GM21447 (cell line): ENCODE measurements around the gene ZNF33B.
"Not testable (repeated sequence)": the region's sequence is repeated elsewhere in the genome, so short reads cannot be mapped to it uniquely, and the experiment has no call there.

ENCODE experiments used
- ATAC-seq: cut with Tn5 transposase; IDR thresholded peaks from one replicate; pipeline ENCODE4 v1.9.1; 2021; ENCODE audit not compliant: unreplicated experiment

ZNF33B gene

DNA sequence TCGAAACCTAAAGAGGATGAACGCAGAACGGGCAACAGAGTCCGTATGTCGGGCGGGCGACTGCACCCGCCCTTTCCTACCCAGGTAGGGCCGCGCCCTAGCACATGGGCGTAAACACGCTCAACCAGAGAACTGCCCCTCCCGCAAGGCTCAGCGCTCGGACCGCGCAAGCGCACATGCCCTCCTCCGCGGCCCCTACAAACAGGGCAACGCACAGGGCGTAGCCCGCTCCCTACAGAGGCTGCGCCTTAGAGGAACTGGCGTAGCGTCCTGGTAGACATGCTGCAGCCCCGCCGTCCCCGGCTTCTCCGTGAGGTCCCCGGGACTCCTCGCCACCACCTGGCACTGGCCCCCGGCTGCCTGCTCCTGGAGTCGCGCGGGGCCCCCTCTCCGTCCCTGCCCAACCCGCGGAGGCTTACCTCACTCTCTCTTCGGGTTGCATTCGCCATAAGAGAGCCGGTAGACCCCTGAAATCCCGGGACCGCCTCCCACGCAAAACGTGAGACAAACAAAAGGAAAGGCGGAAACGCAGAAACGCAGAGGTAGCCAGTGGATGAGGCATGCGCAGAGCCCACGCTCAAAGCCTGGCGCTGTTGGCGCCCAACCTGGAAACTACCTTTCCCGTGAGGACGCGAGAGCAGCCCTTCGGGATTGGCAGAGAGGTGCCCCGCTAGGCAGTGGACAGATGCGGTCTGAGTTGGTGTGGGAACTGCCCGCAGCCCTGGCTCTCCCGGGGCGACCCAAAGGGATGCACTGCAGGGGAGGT is at the start of gene ZNF33B:
ZNF33B (minus strand) TSS at position 516 of the 766 bp plus-strand sequence. CDS start 1,642 bp downstream, outside the sequence.
- ATAC-seq = peak; percentile 88

GRCh38 chr10:42684517-42684916 is 46.1 kb upstream of the ZNF33B start:
- no peak for ATAC-seq

- no peak for ATAC-seq
These were observed 41.9 kb upstream of the ZNF33B start for GRCh38 chr10:42680267-42680666.

DNA sequence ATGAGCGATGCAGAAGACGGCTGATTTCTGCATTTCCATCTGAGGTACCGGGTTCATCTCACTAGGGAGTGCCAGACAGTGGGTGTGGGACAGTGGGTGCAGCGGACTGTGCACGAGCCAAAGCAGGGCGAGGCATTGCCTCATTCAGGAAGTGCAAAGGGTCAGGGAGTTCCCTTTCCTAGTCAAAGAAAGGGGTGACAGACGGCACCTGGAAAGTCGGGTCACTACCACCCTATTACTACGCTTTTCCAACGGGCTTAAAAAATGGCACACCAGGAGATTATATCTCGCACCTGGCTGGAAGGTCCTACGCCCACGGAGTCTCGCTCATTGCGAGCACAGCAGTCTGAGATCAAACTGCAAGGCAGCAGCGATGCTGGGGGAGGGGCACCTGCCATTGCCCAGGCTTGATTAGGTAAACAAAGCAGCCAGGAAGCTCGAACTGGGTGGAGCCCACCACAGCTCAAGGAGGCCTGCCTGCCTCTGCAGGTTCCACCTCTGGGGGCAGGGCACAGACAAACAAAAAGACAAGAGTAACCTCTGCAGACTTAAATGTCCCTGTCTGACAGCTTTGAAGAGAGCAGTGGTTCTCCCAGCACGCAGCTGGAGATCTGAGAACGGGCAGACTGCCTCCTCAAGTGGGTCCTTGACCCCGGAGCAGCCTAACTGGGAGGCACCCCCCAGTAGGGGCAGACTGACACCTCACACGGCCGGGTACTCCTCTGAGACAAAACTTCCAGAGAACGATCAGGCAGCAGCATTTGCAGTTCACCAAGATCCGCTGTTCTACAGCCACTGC is 27.0 kb upstream of the ZNF33B start:
- ATAC-seq = not testable (repeated sequence)

DNA sequence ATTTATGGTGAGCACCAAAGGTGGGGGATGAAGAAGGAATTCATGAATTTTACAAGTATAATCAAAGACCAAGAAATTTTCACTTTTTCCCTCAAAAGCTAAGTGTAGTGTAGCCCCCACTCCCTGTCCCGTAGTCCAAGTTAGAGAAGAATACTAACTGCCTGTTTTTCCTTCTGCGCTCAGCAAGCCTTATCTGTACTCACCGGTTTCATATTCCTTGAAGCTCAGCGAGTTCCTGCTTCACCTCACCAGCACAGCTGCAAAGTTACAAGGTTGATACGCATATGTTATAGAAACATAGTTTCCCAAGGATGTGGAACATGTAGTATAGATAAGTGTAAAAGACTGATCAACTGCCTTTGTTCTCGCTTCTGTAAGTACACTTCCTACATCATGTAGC is 16.0 kb upstream of the ZNF33B start:
- no peak for ATAC-seq

GRCh38 chr10:42652858-42653257 is 14.5 kb upstream of the ZNF33B start:
- ATAC-seq = no peak

DNA sequence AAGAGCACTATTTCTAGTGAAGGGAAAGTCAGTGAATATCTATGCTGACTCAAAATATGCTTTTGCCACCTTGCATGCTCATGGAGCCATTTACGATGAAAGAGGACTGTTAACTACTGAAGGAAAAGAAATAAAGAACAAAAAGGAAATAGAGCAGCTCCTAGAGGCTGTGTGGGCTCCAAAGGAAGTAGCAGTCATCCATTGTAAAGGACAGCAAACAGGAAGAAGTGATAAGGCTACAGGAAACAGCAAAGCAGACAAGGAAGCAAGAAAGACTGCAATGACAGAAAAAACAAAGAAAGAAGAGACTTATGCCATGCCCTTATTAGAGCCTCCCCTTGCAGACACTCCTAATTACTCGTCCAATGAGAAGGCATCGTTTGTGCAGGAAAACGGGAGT is 12.0 kb upstream of the ZNF33B start:
- ATAC-seq = no peak

GRCh38 chr10:42648512-42648911 is 10.1 kb upstream of the ZNF33B start:
- no peak for ATAC-seq

DNA sequence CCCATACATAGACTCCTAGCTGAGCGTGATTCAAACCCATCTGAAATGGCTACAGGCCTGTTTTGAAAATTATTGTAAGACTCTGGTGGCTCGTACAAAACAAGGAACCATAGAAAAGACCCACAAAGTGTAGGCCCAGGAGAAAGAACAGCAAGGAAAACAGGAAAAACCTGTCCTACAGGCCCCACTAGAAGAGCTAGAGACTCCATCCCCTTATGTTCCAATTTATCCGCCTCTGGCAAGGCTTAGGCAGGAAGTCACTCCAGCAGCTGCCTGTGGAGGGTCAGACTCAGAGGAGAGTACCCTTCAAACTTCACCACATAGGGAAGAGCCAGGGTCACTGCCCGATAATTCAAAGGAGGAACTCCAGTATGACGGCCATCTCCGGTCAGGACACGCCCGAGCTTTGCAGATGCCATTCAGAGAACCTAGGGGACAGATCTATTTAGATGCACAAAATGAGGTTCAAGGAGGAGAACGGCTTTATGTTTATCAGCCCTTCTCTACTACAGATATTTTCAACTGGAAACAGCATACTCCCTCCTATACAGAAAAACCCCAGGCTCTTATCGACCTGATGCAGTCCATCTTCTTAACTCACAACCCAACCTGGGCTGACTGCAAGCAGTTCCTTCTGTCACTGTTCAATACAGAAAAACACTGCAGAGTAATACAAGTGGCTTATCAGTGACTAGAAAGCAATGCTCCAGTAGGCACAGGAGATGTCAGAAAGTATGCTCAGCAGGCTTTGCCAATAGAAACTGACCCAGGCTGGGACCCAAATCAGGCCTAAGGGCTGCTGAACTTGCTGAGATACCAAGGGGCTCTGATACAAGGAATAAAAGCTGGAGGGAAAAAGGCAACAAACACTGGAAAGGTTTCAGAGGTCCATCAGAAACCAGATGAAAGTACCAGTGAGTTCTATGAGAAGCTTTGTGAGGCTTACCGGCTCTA is 8.6 kb upstream of the ZNF33B start:
- ATAC-seq = no peak

- ATAC-seq = no peak
These were observed 7.8 kb upstream of the ZNF33B start for GRCh38 chr10:42646214-42646613.

DNA sequence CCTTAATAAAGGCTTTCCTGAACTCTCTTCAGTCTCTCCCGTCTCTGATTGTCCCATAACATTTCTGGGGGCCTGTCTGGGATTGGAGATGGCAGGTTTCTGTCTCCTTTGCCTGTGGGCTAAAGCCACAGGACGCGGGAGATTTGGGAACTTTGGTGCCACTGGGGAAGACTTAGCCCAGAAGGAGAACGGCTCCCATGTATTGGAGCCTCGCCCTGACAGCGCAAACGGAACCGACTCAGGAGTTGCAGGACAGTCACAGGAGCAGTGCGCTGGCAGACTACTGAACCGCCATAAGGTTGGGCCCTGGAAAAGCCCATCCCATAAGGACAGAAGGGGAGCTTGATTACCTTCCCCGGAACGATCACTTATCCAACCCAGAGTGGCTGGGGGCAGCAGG is 7.1 kb upstream of the ZNF33B start:
- no peak for ATAC-seq

DNA sequence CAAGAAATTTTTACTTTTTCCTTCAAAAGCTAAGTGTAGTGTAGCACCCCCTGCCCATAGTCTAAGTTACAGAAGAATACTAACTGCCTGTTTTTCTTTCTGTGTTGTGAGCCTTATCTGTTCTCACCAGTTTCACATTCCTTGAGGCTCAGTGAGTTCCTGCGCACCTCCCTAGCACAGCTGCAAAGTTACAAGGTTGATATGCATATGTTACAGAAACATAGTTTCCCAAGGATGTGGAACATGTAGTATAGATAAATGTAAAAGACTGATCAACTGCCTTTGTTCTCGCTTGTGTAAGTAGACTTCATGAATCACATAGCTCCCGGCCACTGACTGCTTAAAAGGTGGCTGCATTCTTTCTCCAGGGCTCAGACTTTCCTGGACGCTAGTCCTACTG is 6.7 kb upstream of the ZNF33B start:
- ATAC-seq = no peak

GRCh38 chr10:42640610-42641229 is 2.4 kb upstream of the ZNF33B start:
- no peak for ATAC-seq

DNA sequence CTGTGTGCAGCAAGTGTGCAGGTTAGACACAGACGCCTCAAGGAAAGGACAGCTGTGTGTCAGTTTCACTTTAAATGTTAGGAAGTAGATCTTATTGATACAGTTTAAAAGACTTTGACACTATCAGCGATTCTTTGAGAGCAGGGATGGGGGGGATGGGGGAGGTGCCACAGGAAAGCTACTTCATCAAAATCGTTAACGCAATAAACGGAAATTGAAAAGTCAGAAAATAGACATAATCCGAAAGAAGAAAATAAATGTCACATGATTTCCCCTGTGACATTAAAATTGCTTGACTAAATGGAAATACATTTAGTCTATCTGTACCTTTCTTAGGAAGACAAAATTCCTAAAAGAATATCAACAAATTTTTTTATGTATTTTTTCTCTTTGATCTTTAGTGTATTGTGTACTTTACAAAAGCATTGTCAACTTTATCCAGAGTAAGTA is 476 bp upstream of the ZNF33B start:
- ATAC-seq = no peak

DNA sequence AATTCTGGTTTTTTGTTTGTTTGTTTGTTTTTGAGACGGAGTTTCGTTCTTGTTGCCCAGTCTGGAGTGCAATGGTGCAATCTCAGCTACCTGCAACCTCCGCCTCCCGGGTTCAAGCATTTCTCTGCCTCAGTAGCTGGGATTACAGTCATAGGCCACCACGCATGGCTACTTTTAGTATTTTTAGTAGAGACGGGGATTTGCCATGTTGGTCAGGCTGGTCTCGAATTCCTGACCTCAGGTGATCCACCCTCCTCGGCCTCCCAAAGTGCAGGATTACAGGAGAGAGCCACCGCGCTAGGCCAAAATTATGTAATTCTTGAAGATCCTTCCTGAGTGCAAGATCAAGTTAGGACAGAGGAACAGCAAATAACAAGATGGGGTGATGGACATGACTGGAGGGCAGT is 719 bp downstream of the ZNF33B start:
- no peak for ATAC-seq

- ATAC-seq = no peak
These were observed 1.2 kb downstream of the ZNF33B start for GRCh38 chr10:42637142-42637541.

- no peak for ATAC-seq
These were observed 3.3 kb downstream of the ZNF33B start for GRCh38 chr10:42635098-42635497.

DNA sequence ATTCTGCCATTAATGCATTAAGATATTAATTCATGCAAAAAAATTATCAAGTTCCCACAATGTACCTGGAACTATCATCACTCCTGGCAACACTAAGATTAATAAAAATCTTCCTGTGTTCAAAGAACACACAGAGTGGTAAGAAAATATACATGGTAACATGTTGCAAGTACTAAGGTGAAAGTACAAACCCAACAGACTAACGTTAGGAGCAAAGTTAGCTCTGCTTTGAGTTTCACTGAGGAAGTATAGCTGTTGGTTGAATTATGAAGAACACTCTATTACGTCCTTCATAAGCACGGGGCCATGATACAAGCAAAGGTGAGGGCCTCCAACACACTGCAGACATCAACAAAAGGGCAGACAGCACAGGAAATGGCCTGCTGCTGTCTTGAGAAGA is 5.8 kb downstream of the ZNF33B start:
- no peak for ATAC-seq

DNA sequence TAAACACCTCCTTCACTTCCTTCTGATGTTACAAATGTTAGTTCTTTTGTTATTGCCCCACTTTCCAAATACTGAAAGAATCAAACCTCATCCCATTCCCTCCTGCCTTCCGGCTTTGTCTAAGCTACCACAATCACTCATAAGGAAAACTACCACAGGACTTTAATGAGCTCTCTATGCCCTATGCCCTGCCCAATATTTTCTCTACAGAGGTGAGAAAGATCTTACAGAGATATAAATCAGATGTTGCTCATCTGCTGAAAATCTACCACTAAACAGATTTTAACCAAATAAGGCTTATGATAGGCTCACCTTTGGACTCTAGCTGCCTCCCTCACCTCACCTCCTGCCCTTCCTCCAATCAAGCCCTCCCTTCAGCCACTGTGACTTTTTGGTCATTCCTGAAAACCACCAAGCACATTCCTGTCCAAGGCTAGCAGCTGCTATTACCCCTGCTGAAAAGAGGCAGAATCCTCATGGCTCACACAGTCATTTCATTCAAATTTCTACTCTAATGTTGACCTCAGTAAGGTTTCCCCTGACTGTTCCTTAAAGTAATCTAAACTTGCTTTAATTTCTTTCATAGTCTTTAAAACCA is 7.7 kb downstream of the ZNF33B start:
- ATAC-seq = no peak

GRCh38 chr10:42623929-42624328 is 14.4 kb downstream of the ZNF33B start:
- ATAC-seq = no peak
